Amniotic epithelial cell (primary cell): ENCODE results near the gene G6PC3.
"Not testable (repeated sequence)": the region's sequence is repeated elsewhere in the genome, so short reads cannot be mapped to it uniquely, and the experiment has no call there.

ENCODE experiments used
- DNase-seq: peaks from one replicate; pipeline ENCODE4 v3.0.0-alpha.2; 2010; ENCODE audit warnings: low read depth

The G6PC3 gene

GRCh38 chr17:44082256-44082927 lies 11.9 kb downstream of the G6PC3 start:
- no peak for DNase-seq

DNA sequence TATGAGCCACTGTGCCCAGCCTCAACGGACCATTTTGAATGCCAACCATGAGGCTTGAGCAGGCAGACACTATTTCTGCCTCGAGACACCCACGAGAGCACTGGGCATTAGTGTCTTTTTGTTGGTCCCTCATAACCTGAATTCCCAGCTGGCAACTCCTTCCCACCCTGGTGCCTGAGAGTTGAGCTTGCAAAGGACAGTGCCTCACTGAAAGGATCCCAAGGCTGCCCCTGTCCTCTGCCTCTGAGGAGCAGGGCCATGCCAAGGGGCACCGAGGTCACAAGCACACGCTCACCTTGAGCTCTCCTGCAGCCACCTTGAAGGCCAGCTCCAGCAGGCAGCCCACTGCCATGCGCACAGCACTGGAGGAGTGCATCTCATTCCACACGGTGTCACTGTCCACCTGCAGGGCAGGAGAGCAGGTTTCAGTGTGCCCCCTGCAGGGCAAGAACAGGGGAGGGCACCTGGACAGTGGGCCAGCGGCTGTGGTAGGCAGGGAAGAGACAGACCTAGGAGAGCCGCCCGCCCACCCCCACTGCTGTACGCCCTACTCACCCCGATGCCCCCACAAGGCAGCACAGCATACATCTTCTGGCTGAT lies 12.8 kb downstream of the G6PC3 start:
- DNase-seq, result no peak

GRCh38 chr17:44084131-44084538 lies 13.6 kb downstream of the G6PC3 start:
- DNase-seq, result no peak

GRCh38 chr17:44084921-44085320 lies 14.4 kb downstream of the G6PC3 start:
- DNase-seq, result no peak

GRCh38 chr17:44085908-44086307 lies 15.4 kb downstream of the G6PC3 start:
- DNase-seq, result no peak

GRCh38 chr17:44086364-44087311 lies 16.1 kb downstream of the G6PC3 start:
- DNase-seq, result peak; percentile 93

- no peak for DNase-seq
These were observed 16.8 kb downstream of the G6PC3 start for GRCh38 chr17:44087319-44087718.

GRCh38 chr17:44088254-44088653 lies 17.7 kb downstream of the G6PC3 start:
- no peak for DNase-seq

DNA sequence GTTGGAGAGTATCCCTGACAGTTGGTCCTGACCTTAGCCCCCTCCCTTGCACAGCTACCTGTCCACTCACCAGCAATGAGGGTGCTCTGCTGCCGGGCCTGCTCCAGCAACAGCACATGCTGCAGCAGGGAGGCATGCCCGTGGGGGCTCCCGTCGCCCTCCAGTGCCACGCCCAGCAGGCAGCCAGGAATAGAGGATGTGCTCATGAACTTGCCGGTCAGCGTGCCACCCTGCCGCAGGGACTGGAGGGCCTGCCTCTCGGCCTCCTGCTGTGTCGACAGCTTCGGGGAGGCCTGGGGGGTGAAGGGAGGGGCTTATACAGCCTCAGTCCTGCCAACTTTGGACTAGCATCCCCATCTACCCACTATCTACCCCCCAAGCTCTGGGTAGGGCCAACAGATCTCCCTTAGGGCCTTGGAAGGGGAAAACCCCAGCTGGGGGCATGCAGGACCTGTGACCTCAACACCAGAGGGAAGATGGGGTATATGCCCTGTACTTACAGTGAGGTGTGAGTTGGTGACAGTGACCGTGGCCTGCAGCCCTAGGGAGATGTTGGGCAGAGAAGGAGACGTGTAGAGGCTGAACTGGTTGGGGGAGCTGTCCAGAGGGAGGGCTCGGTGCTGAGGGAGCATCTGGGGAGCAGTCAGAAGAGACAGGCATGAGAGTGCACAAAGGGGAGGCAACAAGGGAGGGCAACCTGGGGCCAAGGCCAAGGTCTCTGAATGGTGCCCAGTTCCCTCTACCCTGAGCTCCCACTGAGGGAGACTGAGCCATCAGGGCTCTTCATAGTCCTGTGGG lies 20.9 kb downstream of the G6PC3 start:
- no peak for DNase-seq

DNA sequence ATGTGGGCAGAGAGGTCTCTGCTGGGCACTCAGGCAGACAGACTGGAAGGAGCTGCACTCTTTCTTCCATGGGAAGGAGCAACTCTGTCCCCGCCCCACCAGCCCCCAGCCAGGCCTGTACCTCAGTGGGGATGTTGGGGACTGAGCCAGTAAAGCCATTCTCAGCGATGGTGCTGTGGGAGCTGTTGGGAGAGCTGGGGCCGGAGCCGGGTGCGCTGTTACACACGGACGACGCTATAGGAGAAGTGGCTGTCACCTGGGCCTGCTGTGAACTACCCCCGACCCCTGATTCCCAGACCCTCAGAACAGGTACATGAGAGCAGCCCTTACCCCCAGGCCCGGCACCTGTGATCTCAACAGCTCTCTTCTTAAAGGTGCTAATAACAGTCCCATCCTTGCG lies 21.5 kb downstream of the G6PC3 start:
- no peak for DNase-seq

DNA sequence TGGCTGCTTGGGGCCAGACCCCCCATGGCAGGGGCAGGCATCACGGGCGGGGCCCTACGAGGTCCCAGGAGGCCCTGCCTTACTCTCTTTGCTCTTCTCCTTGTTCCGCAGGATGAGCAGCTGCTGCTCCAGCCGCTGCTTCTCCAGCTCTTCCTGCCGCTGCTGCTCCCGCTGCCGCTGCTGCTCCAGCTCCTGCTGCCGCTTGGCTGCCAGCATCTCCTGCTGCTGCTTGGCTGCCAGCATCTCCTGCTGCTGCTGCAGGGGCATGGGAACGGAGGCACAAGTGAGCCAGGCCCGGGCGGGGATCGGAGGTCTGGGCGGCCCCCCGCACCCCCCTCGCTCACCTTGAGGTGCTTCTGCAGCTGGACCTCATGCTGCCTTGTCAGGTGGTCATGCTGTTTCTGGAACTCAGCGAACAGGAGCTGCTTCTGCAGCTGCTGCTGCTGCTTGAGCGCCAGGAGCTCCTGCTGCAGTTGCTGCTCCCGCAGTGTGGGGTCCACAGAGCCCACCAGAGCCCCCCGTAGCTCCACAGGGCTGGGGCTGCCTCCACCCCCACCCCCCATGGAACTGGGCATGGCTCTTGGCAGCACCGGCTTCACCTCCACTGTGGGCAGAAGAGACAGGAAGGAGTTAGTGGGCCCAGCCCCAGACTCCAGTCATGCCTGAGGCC lies 22.8 kb downstream of the G6PC3 start:
- DNase-seq, result no peak

- no peak for DNase-seq
These were observed 24.3 kb downstream of the G6PC3 start for GRCh38 chr17:44094701-44095387.

DNA sequence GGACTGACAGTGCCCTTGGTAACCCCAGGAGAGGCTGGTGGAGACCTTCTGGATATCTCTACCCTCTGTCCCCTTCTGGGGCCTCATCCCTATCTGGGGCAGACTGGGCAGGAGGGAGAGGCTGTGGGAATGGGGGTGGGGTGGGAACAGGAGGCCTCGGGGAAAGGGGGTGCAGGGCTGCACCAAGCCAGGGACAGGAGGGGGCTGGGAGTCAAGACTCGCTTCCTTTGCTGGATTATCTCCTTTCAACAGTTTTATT lies 24.8 kb downstream of the G6PC3 start:
- DNase-seq, result no peak

DNA sequence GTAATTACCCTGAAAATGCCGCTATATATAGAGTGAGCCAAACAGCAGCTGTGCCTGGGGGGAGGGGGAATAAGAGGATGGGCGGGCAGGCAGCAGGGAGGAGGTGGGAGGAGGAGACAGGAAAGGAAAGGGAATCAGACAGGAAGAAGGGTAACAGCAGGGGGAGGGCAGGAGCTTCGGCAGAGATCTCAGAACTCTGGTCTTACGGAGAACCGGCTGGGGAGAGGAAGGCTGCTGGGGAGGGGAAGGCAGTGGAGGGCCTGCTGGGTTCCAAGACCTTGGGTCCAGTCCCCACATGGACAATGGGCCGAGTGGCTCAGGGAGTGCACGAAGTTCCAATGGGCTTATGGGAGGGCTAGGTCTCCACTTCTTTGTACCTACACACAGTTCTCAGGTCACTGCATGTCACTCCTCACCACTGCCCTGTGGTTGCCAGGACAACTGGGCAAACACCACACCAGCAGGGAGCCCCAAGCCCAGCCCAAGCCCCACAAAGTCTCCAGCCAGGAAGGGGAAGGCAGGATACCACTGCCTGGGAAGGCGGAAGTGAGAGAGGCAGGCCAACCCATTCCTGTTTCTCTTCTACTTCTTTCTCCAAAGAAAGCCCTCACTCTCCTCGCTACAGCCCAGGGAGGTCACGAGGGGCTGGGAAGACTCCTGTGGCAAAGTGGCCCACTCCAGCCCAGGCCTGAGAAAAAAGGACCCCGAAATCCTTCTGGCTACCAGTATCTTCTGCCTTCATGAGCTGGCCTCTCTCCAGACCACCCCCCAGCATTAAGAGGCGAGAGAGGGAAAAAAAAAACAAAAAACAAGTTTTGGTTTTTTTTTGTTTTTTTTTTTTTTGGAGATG lies 25.3 kb downstream of the G6PC3 start:
- peak; percentile 94 for DNase-seq

DNA sequence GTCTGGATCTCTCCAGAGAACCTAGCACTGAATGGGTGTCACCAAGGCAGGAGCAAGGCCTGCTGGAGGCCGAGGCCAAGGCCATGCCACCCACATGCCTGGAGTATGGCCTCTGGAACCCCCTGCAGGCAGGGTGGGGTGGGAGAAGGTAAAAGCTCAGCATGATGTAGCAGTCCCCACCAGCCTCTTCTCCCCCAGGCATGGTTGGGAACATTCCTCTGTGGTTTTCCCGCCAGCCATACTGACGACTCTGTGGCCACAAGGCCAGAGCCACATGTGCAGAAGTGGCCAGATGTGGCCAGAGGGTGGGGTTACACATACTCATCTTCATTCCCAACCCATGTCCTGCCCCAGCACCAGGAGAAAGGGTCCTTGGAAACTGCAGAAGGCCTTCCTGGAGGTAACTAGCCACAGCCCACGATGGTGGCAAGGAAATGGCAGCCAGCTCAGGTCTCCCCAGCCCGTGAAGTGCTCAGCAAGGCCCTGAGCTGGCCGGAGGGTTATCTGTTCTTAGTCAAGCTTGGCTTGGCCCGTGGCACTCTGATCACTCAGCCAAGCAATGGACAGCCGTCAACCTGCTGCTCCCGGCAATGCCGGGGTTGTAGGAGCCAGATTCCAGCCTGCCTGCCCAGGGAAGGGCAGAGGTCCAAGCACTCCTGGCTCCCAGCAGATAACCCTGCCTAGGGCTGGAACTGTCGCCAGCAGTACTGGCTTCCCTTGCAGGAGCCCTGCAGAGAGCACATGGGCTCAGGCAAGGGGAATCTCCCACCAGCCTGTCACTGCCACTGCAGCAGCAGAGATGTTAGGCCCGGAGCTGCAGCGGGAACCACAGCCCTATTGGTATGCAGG lies 26.8 kb downstream of the G6PC3 start:
- DNase-seq, result peak; percentile 24

DNA sequence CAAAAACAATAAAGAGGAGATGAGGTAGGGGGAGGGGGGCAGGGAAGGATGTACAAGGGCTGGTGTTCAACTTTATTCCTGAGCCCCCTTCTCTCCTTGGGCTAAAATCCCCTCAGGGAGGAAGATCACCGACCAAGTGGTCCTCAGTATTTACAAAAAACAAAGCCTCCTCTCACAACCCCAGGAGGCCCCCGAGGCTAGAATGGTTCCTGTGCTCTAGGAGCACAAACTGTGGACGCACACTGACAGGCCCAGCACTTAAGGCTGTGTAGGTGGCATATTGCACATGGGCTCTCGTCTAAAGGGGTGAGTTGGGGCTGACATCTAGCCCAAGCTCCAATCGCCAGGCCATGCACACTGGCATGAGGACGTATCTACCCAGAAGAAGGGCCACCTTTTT lies 31.3 kb downstream of the G6PC3 start:
- not testable (repeated sequence) for DNase-seq

- no peak for DNase-seq
These were observed 32.5 kb downstream of the G6PC3 start for GRCh38 chr17:44102849-44103622.

- no peak for DNase-seq
These were observed 34.9 kb downstream of the G6PC3 start for GRCh38 chr17:44105483-44105882.

DNA sequence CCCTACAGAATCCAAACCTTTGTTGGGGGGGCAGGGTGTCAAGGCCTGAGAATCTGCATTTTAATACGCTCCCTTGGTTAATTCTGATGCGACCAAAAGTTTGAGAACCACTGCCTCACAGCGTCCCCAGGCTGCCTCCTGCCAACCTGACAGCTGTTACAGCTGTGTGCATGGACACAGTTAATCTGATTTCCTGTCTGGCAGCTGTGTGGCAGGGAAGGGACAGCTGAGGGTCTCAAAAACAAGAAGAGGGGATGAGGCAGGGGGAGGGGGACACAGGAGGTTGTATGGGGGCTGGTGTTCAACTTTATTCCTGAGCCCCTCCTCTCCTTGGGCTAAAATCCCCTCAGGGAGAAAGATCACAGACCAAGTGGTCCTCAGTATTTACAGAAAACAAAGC lies 35.4 kb downstream of the G6PC3 start:
- DNase-seq, result no peak
